Neural cell (in vitro differentiated cells): ENCODE data around the gene B4GALT2. TPM values are rescaled to one million over a fixed set of nuclear protein-coding genes. Genes with fewer than 3 reads are reported as not detected.

Experiments used
- H2AFZ ChIP-seq: fragments of 200-600, 300-800 bp; sonication (generic), shearing (Covaris generic); 2 replicates; pipeline ENCODE4 v1.6.0; 2014; ENCODE audit warnings: low read depth, mild to moderate bottlenecking, antibody characterized with exemption, low read length, moderate library complexity
- H3F3A ChIP-seq: fragments of 200-600 bp; shearing (Covaris generic); 2 replicates; pipeline ENCODE4 v1.6.1; 2016; ENCODE audit warnings: mild to moderate bottlenecking, moderate library complexity, mixed read lengths, antibody characterized with exemption, low read length; ENCODE audit not compliant: insufficient read depth, poor library complexity, severe bottlenecking
- H3K27ac ChIP-seq: fragments of 200-600, 300-800 bp; sonication (generic), shearing (Covaris generic); 2 replicates; pipeline ENCODE4 v1.5.1; 2014; ENCODE audit warnings: mild to moderate bottlenecking, low read length, moderate library complexity
- H3K27me3 ChIP-seq: fragments of 300-800, 200-600 bp; sonication (generic), shearing (Covaris generic); 2 replicates; pipeline ENCODE4 v1.6.0; 2014; ENCODE audit warnings: mild to moderate bottlenecking, low read depth, low read length, moderate library complexity; ENCODE audit not compliant: insufficient read depth
- H3K36me3 ChIP-seq: fragments of 300-800, 200-600 bp; sonication (generic), shearing (Covaris generic); 2 replicates; pipeline ENCODE4 v1.5.1; 2014; ENCODE audit warnings: mild to moderate bottlenecking, antibody characterized with exemption, low read length, moderate library complexity; ENCODE audit not compliant: insufficient read depth
- H3K4me2 ChIP-seq: fragments of 300-800, 200-600 bp; sonication (generic), shearing (Covaris generic); 2 replicates; pipeline ENCODE4 v1.6.0; 2014; ENCODE audit warnings: mild to moderate bottlenecking, low read length
- H3K4me3 ChIP-seq: fragments of 300-800, 200-600 bp; sonication (generic), shearing (Covaris generic); 2 replicates; pipeline ENCODE4 v1.5.1; 2014; ENCODE audit warnings: mild to moderate bottlenecking, low read length, moderate library complexity
- H3K79me2 ChIP-seq: fragments of 200-600 bp; shearing (Covaris generic); replicated peaks from 2 replicates; pipeline ENCODE4 v1.6.0; 2014; ENCODE audit warnings: mild to moderate bottlenecking, low read length, moderate library complexity; ENCODE audit not compliant: insufficient read depth
- H3K9ac ChIP-seq: fragments of 300-800, 200-600 bp; sonication (generic), shearing (Covaris generic); 2 replicates; pipeline ENCODE4 v1.6.1; 2016; ENCODE audit warnings: mild to moderate bottlenecking, low read length, mixed read lengths
- H3K9me2 ChIP-seq: fragments of 200-600 bp; shearing (Covaris generic); 2 replicates; pipeline ENCODE4 v1.6.1; 2016; ENCODE audit warnings: mild to moderate bottlenecking, low read length, mixed read lengths; ENCODE audit not compliant: insufficient read depth
- H3K9me3 ChIP-seq: fragments of 200-600, 300-800 bp; sonication (generic), shearing (Covaris generic); 2 replicates; pipeline ENCODE4 v1.6.1; 2016; ENCODE audit warnings: mild to moderate bottlenecking, mixed run types, low read length, moderate library complexity, mixed read lengths
- H4K20me1 ChIP-seq: fragments of 200-600 bp; shearing (Covaris generic); 2 replicates; pipeline ENCODE4 v1.6.1; 2016; ENCODE audit warnings: mild to moderate bottlenecking, mixed run types; ENCODE audit not compliant: insufficient read depth
- EP300 ChIP-seq: fragments of 450-650 bp; conservative IDR thresholded peaks from 2 replicates; pipeline ENCODE4 v1.6.1; 2014; ENCODE audit warnings: antibody characterized with exemption, mild to moderate bottlenecking, moderate library complexity; ENCODE audit not compliant: poor library complexity, severe bottlenecking
- EZH2 ChIP-seq: fragments of 200-600, 300-800 bp; shearing (Covaris generic), sonication (generic); IDR thresholded peaks from 2 replicates; pipeline ENCODE4 v1.6.1; 2014; ENCODE audit warnings: antibody characterized with exemption, low read length, borderline replicate concordance, mild to moderate bottlenecking; ENCODE audit not compliant: insufficient read depth, poor library complexity, severe bottlenecking
- MXI1 ChIP-seq: fragments of 450-650 bp; conservative IDR thresholded peaks from 2 replicates; pipeline ENCODE4 v1.6.1; 2014; ENCODE audit warnings: antibody characterized with exemption, mild to moderate bottlenecking; ENCODE audit not compliant: poor library complexity, severe bottlenecking
- POLR2AphosphoS5 ChIP-seq: IDR thresholded peaks from 2 replicates; pipeline ENCODE4 v1.6.1; 2012
- RAD21 ChIP-seq: fragments of 450-650 bp; conservative IDR thresholded peaks from 2 replicates; pipeline ENCODE4 v1.6.1; 2014; ENCODE audit warnings: antibody characterized with exemption, mild to moderate bottlenecking, moderate library complexity
- SMC3 ChIP-seq: fragments of 450-650 bp; conservative IDR thresholded peaks from 2 replicates; pipeline ENCODE4 v1.6.1; 2014; ENCODE audit warnings: antibody characterized with exemption, mild to moderate bottlenecking, moderate library complexity; ENCODE audit not compliant: poor library complexity
- TAF1 ChIP-seq: IDR thresholded peaks from 2 replicates; pipeline ENCODE4 v1.6.1; 2012; ENCODE audit warnings: low read depth
- polyA plus RNA-seq: library from polyadenylated mRNA; depleted of rRNA; stranded (reverse); fragments of >200 nt; gene quantifications from 2 replicates; pipeline ENCODE4 v1.2.3, GENCODE V29; 2014
- TF ChIP-seq, protein P1 (sequence below): fragments of 450-650 bp; IDR thresholded peaks from 2 replicates; pipeline ENCODE4 v1.5.1; 2014; ENCODE audit warnings: antibody characterized with exemption, mild to moderate bottlenecking, moderate library complexity; ENCODE audit not compliant: poor library complexity, severe bottlenecking
- TF ChIP-seq, protein P2 (sequence below): IDR thresholded peaks from 2 replicates; pipeline ENCODE4 v1.6.1; 2012; ENCODE audit warnings: borderline replicate concordance

B4GALT2 gene
- polyA plus RNA-seq, 1 donor from 2014 or later, result 129 TPM

- Histone ChIP-seq H4K20me1 (no peaks in the 10 kb centered on the region), H3K36me3 (no peaks in the 10 kb centered on the region), H3K9ac (no peak overlapping the region), H3K9me3 (no peaks in the 10 kb centered on the region), H3K4me3 (no peak overlapping the region), H3K79me2 (no peaks in the 10 kb centered on the region), H2AFZ (no peak overlapping the region), H3K27me3 (peaks cover 33% of the 10 kb centered on the region), H3F3A (no peaks in the 10 kb centered on the region), H3K9me2 (no peaks in the 10 kb centered on the region), H3K27ac (no peak overlapping the region), H3K4me2 (no peak overlapping the region)
- TF ChIP-seq, protein P1, sequence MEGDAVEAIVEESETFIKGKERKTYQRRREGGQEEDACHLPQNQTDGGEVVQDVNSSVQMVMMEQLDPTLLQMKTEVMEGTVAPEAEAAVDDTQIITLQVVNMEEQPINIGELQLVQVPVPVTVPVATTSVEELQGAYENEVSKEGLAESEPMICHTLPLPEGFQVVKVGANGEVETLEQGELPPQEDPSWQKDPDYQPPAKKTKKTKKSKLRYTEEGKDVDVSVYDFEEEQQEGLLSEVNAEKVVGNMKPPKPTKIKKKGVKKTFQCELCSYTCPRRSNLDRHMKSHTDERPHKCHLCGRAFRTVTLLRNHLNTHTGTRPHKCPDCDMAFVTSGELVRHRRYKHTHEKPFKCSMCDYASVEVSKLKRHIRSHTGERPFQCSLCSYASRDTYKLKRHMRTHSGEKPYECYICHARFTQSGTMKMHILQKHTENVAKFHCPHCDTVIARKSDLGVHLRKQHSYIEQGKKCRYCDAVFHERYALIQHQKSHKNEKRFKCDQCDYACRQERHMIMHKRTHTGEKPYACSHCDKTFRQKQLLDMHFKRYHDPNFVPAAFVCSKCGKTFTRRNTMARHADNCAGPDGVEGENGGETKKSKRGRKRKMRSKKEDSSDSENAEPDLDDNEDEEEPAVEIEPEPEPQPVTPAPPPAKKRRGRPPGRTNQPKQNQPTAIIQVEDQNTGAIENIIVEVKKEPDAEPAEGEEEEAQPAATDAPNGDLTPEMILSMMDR, result no peak
- TF ChIP-seq, protein P2, sequence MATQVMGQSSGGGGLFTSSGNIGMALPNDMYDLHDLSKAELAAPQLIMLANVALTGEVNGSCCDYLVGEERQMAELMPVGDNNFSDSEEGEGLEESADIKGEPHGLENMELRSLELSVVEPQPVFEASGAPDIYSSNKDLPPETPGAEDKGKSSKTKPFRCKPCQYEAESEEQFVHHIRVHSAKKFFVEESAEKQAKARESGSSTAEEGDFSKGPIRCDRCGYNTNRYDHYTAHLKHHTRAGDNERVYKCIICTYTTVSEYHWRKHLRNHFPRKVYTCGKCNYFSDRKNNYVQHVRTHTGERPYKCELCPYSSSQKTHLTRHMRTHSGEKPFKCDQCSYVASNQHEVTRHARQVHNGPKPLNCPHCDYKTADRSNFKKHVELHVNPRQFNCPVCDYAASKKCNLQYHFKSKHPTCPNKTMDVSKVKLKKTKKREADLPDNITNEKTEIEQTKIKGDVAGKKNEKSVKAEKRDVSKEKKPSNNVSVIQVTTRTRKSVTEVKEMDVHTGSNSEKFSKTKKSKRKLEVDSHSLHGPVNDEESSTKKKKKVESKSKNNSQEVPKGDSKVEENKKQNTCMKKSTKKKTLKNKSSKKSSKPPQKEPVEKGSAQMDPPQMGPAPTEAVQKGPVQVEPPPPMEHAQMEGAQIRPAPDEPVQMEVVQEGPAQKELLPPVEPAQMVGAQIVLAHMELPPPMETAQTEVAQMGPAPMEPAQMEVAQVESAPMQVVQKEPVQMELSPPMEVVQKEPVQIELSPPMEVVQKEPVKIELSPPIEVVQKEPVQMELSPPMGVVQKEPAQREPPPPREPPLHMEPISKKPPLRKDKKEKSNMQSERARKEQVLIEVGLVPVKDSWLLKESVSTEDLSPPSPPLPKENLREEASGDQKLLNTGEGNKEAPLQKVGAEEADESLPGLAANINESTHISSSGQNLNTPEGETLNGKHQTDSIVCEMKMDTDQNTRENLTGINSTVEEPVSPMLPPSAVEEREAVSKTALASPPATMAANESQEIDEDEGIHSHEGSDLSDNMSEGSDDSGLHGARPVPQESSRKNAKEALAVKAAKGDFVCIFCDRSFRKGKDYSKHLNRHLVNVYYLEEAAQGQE, result no peak
- TF ChIP-seq TAF1, result no peak
Measured at GRCh38 chr1:43931711-43932660, 47.0 kb upstream of the B4GALT2 start.

- Histone ChIP-seq H3K79me2 (no peaks in the 10 kb centered on the region), H3K27ac (no peak overlapping the region), H3F3A (no peaks in the 10 kb centered on the region), H3K9ac (no peak overlapping the region), H3K36me3 (no peaks in the 10 kb centered on the region), H3K27me3 (peaks cover 34% of the 10 kb centered on the region), H3K9me3 (no peaks in the 10 kb centered on the region), H2AFZ (no peak overlapping the region), H3K9me2 (no peaks in the 10 kb centered on the region), H3K4me2 (no peak overlapping the region), H4K20me1 (no peaks in the 10 kb centered on the region), H3K4me3 (no peak overlapping the region)
- TF ChIP-seq TAF1, result no peak
- no peak for TF ChIP-seq SMC3
- TF ChIP-seq MXI1, result no peak
- TF ChIP-seq EZH2, result no peak
- no peak for TF ChIP-seq POLR2AphosphoS5
- TF ChIP-seq, protein P2, result no peak
- TF ChIP-seq RAD21, result no peak
- TF ChIP-seq, protein P1, result no peak
- TF ChIP-seq EP300, result no peak
Measured at GRCh38 chr1:43932786-43933385, 46.1 kb upstream of the B4GALT2 start.
